HG03175 (cell line): ENCODE measurements around the gene EFCAB12.
"Not testable (repeated sequence)": the region's sequence is repeated elsewhere in the genome, so short reads cannot be mapped to it uniquely, and the experiment has no call there.

Experiments
- ATAC-seq: cut with Tn5 transposase; IDR thresholded peaks from one replicate; pipeline ENCODE4 v1.9.1; 2021; ENCODE audit warnings: mild to moderate bottlenecking, moderate library complexity; ENCODE audit not compliant: unreplicated experiment

Gene EFCAB12

GRCh38 chr3:129421988-129422745, 6.3 kb downstream of the EFCAB12 start:
- no peak for ATAC-seq

- ATAC-seq: no peak
Observed at GRCh38 chr3:129421236-129421883, 7.1 kb downstream of the EFCAB12 start.

GRCh38 chr3:129419476-129419875, 9.0 kb downstream of the EFCAB12 start:
- ATAC-seq: no peak

GRCh38 chr3:129418041-129418973, 10.1 kb downstream of the EFCAB12 start:
- ATAC-seq: no peak

- ATAC-seq: no peak
Observed at GRCh38 chr3:129417326-129417725, 11.1 kb downstream of the EFCAB12 start.

- no peak for ATAC-seq
Observed at GRCh38 chr3:129416415-129416814, 12.0 kb downstream of the EFCAB12 start.

- no peak for ATAC-seq
Observed at GRCh38 chr3:129415830-129416229, 12.6 kb downstream of the EFCAB12 start.

- no peak for ATAC-seq
Observed at GRCh38 chr3:129415378-129415777, 13.1 kb downstream of the EFCAB12 start.

GRCh38 chr3:129413687-129414506, 14.5 kb downstream of the EFCAB12 start:
- ATAC-seq: peak; percentile 90

- not testable (repeated sequence) for ATAC-seq
Observed at GRCh38 chr3:129413238-129413637, 15.2 kb downstream of the EFCAB12 start.

GRCh38 chr3:129412542-129413198, 15.8 kb downstream of the EFCAB12 start:
- no peak for ATAC-seq

GRCh38 chr3:129410971-129411370, 17.5 kb downstream of the EFCAB12 start:
- ATAC-seq: no peak

GRCh38 chr3:129409541-129409940, 18.9 kb downstream of the EFCAB12 start:
- ATAC-seq: no peak

GRCh38 chr3:129404610-129405009, 23.8 kb downstream of the EFCAB12 start:
- no peak for ATAC-seq

GRCh38 chr3:129404130-129404529, 24.3 kb downstream of the EFCAB12 start:
- no peak for ATAC-seq

GRCh38 chr3:129403450-129403849, 25.0 kb downstream of the EFCAB12 start:
- no peak for ATAC-seq

GRCh38 chr3:129402616-129403015, 25.8 kb downstream of the EFCAB12 start:
- ATAC-seq: no peak

GRCh38 chr3:129402210-129402609, 26.2 kb downstream of the EFCAB12 start:
- ATAC-seq: no peak

- ATAC-seq: peak; percentile 22
Observed at GRCh38 chr3:129399895-129400357, 28.5 kb downstream of the EFCAB12 start.
